MM.1S (cell line): ENCODE results near the gene ACO2.

ENCODE experiments used
- DNase-seq: peaks from one replicate; pipeline ENCODE4 v3.0.0-alpha.2; 2015
- H2AFZ ChIP-seq: fragments of 300-600 bp; sonication (generic); 2 replicates; pipeline ENCODE4 v1.6.0; 2016; ENCODE audit warnings: antibody characterized with exemption, low read length
- H3F3A ChIP-seq: fragments of 300-600 bp; sonication (generic); 2 replicates; pipeline ENCODE4 v1.6.1; 2016; ENCODE audit warnings: mild to moderate bottlenecking, antibody characterized with exemption, low read length, moderate library complexity, mixed read lengths; ENCODE audit not compliant: insufficient read depth
- H3K27ac ChIP-seq: fragments of 300-600 bp; sonication (generic); 2 replicates; pipeline ENCODE4 v1.5.1; 2016; ENCODE audit warnings: mild to moderate bottlenecking, low read length
- H3K27me3 ChIP-seq: fragments of 300-600 bp; sonication (generic); replicated peaks from 2 replicates; pipeline ENCODE4 v1.6.0; 2016; ENCODE audit warnings: low read length; ENCODE audit not compliant: insufficient read depth
- H3K36me3 ChIP-seq: fragments of 300-600 bp; sonication (generic); replicated peaks from 2 replicates; pipeline ENCODE4 v1.6.1; 2016; ENCODE audit warnings: mild to moderate bottlenecking, low read length, mixed read lengths; ENCODE audit not compliant: insufficient read depth
- H3K4me1 ChIP-seq: fragments of 300-600 bp; sonication (generic); 2 replicates; pipeline ENCODE4 v1.6.1; 2016; ENCODE audit warnings: low read length, mixed read lengths
- H3K4me2 ChIP-seq: fragments of 300-600 bp; sonication (generic); 2 replicates; pipeline ENCODE4 v1.6.0; 2016; ENCODE audit warnings: low read depth, low read length
- H3K4me3 ChIP-seq: fragments of 300-600 bp; sonication (generic); 2 replicates; pipeline ENCODE4 v1.5.1; 2016; ENCODE audit warnings: low read length, mixed read lengths
- H3K79me2 ChIP-seq: fragments of 300-600 bp; sonication (generic); 2 replicates; pipeline ENCODE4 v1.6.1; 2016; ENCODE audit warnings: mixed run types, low read length, mixed read lengths
- H3K9ac ChIP-seq: fragments of 300-600 bp; sonication (generic); 2 replicates; pipeline ENCODE4 v1.6.1; 2016; ENCODE audit warnings: low read length, mixed read lengths
- H3K9me2 ChIP-seq: fragments of 300-600 bp; sonication (generic); replicated peaks from 2 replicates; pipeline ENCODE4 v1.6.1; 2016; ENCODE audit warnings: mild to moderate bottlenecking, low read length, mixed read lengths; ENCODE audit not compliant: insufficient read depth
- H3K9me3 ChIP-seq: fragments of 300-600 bp; sonication (generic); replicated peaks from 2 replicates; pipeline ENCODE4 v1.6.1; 2016; ENCODE audit warnings: mild to moderate bottlenecking, low read length, mixed read lengths; ENCODE audit not compliant: insufficient read depth
- H4K20me1 ChIP-seq: fragments of 300-600 bp; sonication (generic); 2 replicates; pipeline ENCODE4 v1.6.1; 2016; ENCODE audit warnings: mild to moderate bottlenecking, low read length, moderate library complexity, mixed read lengths; ENCODE audit not compliant: insufficient read depth
- CTCF ChIP-seq: fragments of 300-600 bp; sonication (generic); IDR thresholded peaks from 2 replicates; pipeline ENCODE4 v1.5.1; 2016; ENCODE audit warnings: antibody characterized with exemption, low read length, mixed read lengths
- EZH2 ChIP-seq: fragments of 300-600 bp; sonication (generic); optimal IDR thresholded peaks from 2 replicates; pipeline ENCODE3; 2017; ENCODE audit warnings: low read depth, mild to moderate bottlenecking, antibody characterized with exemption, low read length, mixed read lengths
- EZH2phosphoT487 ChIP-seq: fragments of 300-600 bp; sonication (generic); IDR thresholded peaks from 2 replicates; pipeline ENCODE4 v1.6.1; 2018; ENCODE audit warnings: antibody characterized with exemption, low read length

ACO2 gene

GRCh38 chr22:41481925-41482318 lies 13.0 kb downstream of the ACO2 start:
- H3K9me2 ChIP-seq, result no peaks in the 10 kb centered on the region
- H3K4me3 ChIP-seq, result no peak overlapping the region
- no peak overlapping the region for H2AFZ ChIP-seq
- H3K9me3 ChIP-seq, result no peaks in the 10 kb centered on the region
- no peaks in the 10 kb centered on the region for H3K27me3 ChIP-seq
- H3K9ac ChIP-seq, result no peak overlapping the region
- H3K4me2 ChIP-seq, result no peak overlapping the region
- H3K36me3 ChIP-seq, result no peaks in the 10 kb centered on the region
- H3K79me2 ChIP-seq, result peaks cover 95% of the 10 kb centered on the region
- H3K27ac ChIP-seq, result no peak overlapping the region
- DNase-seq, result no peak
- H3F3A ChIP-seq, result no peaks in the 10 kb centered on the region
- no peak for TF ChIP-seq EZH2phosphoT487
- TF ChIP-seq CTCF, result no peak
- H4K20me1 ChIP-seq, result peaks cover 43% of the 10 kb centered on the region
- H3K4me1 ChIP-seq, result no peaks in the 10 kb centered on the region

GRCh38 chr22:41482319-41482935 lies 13.5 kb downstream of the ACO2 start:
- H3F3A ChIP-seq, result no peaks in the 10 kb centered on the region
- TF ChIP-seq EZH2 (no peak), EZH2phosphoT487 (no peak), CTCF (no peak)
- no peaks in the 10 kb centered on the region for H3K36me3 ChIP-seq
- no peak overlapping the region for H3K4me3 ChIP-seq
- H4K20me1 ChIP-seq, result peaks cover 47% of the 10 kb centered on the region
- H3K4me1 ChIP-seq, result no peaks in the 10 kb centered on the region
- no peaks in the 10 kb centered on the region for H3K27me3 ChIP-seq
- no peaks in the 10 kb centered on the region for H3K9me2 ChIP-seq
- no peaks in the 10 kb centered on the region for H3K9me3 ChIP-seq
- no peak overlapping the region for H2AFZ ChIP-seq
- H3K27ac ChIP-seq, result no peak overlapping the region
- H3K4me2 ChIP-seq, result no peak overlapping the region
- H3K79me2 ChIP-seq, result peaks cover 97% of the 10 kb centered on the region
- H3K9ac ChIP-seq, result no peak overlapping the region
- no peak for DNase-seq

- peaks cover 49% of the 10 kb centered on the region for H4K20me1 ChIP-seq
- no peak overlapping the region for H3K4me2 ChIP-seq
- H3K79me2 ChIP-seq, result peaks cover 97% of the 10 kb centered on the region
- no peaks in the 10 kb centered on the region for H3K27me3 ChIP-seq
- no peaks in the 10 kb centered on the region for H3K9me3 ChIP-seq
- no peaks in the 10 kb centered on the region for H3K36me3 ChIP-seq
- TF ChIP-seq CTCF, result no peak
- no peak for TF ChIP-seq EZH2
- no peak for TF ChIP-seq EZH2phosphoT487
- H3F3A ChIP-seq, result no peaks in the 10 kb centered on the region
- H3K4me3 ChIP-seq, result no peak overlapping the region
- H3K27ac ChIP-seq, result no peak overlapping the region
- H3K9ac ChIP-seq, result no peak overlapping the region
- no peaks in the 10 kb centered on the region for H3K9me2 ChIP-seq
- H2AFZ ChIP-seq, result no peak overlapping the region
- H3K4me1 ChIP-seq, result no peaks in the 10 kb centered on the region
- DNase-seq, result no peak
Measured at GRCh38 chr22:41485033-41485432, 16.1 kb downstream of the ACO2 start.
